HEK293 (cell line): ENCODE measurements around the gene PHACTR1.

Experiments
- SALL2 ChIP-seq: fragments of 450-650 bp; formaldehyde crosslinking; IDR thresholded peaks from 2 replicates; pipeline ENCODE4 v1.5.0; 2017; ENCODE audit warnings: missing biosample characterization, mild to moderate bottlenecking, missing genetic modification characterization, borderline replicate concordance
- ZNF132 ChIP-seq: fragments of 450-650 bp; formaldehyde crosslinking; IDR thresholded peaks from 2 replicates; pipeline ENCODE4 v1.5.1; 2017; ENCODE audit warnings: missing biosample characterization, missing genetic modification characterization, borderline replicate concordance
- ZNF274 ChIP-seq, 2 experiments: fragments of 200-500 bp in 1 of 2; fragments of 450-650 bp in 1 of 2; sonication (Bioruptor generic) in 1 of 2; formaldehyde crosslinking in 1 of 2; IDR thresholded peaks; 2 replicates each; pipeline versions ENCODE4 v1.5.1 to v1.6.1; 2014 to 2016; ENCODE audit warnings: borderline replicate concordance in 1 of 2, inconsistent platforms in 1 of 2, low read length in 1 of 2, missing biosample characterization in 1 of 2, missing genetic modification characterization in 1 of 2
- ZNF37A ChIP-seq: fragments of 450-650 bp; IDR thresholded peaks from 2 replicates; pipeline ENCODE4 v1.5.1; 2018; ENCODE audit warnings: missing biosample characterization, missing genetic modification characterization
- TF ChIP-seq, protein P1 (sequence below): fragments of 450-650 bp; formaldehyde crosslinking; IDR thresholded peaks from 2 replicates; pipeline ENCODE4 v1.5.1; 2016; ENCODE audit warnings: missing biosample characterization, missing genetic modification characterization

DNA sequence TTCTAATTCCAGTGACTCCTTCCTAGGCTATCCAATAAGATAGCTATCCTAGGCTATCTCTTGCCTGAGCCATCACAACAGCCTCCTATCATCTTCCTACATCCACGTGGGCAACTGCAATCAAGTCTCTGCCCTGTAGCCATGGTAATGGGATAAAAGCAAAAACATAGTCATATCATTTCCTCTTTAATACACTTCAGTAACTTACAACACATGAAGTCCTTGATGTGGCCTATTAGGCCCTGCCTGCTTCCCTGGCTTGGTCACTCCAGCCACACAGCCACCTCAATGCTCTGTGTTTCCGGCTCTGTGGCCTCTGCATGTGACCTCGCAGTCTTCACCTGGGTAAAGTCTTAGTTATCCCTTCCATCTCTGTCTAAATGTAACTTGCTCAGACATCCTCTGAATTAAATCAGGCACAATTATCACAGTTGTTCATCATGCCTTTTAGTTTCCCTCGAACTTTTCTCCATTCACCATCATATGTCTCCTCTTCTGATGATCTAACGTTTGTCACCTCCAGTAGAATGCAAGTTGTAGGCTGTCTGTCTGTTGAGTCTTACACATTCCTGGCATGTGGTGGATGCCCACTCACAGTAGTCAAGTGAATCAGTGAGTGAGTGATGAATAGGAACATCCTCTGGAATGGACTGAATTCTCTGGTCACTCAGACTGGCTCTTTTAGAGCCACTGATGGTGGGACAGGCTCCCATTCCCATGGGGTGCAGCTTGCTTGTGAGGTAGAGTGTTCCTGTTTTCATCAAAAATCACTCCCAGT lies 382.4 kb downstream of the PHACTR1 start:
- TF ChIP-seq, protein P1, sequence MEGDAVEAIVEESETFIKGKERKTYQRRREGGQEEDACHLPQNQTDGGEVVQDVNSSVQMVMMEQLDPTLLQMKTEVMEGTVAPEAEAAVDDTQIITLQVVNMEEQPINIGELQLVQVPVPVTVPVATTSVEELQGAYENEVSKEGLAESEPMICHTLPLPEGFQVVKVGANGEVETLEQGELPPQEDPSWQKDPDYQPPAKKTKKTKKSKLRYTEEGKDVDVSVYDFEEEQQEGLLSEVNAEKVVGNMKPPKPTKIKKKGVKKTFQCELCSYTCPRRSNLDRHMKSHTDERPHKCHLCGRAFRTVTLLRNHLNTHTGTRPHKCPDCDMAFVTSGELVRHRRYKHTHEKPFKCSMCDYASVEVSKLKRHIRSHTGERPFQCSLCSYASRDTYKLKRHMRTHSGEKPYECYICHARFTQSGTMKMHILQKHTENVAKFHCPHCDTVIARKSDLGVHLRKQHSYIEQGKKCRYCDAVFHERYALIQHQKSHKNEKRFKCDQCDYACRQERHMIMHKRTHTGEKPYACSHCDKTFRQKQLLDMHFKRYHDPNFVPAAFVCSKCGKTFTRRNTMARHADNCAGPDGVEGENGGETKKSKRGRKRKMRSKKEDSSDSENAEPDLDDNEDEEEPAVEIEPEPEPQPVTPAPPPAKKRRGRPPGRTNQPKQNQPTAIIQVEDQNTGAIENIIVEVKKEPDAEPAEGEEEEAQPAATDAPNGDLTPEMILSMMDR (tag by site-specific recombination): no peak
- TF ChIP-seq ZNF132: no peak
- no peak for TF ChIP-seq ZNF274 (IDR thresholded peaks at IDR 0.05; ENCODE audit: low read length)
- TF ChIP-seq ZNF274 (tag by site-specific recombination; IDR thresholded peaks at IDR 0.05; ENCODE audit: borderline replicate concordance): no peak
- TF ChIP-seq SALL2: no peak
- TF ChIP-seq ZNF37A (tag by site-specific recombination): no peak
